ENCODE results near the gene OPRM1.
"Not testable (repeated sequence)": the region's sequence is repeated elsewhere in the genome, so short reads cannot be mapped to it uniquely, and the experiment has no call there.

Gene OPRM1

DNA sequence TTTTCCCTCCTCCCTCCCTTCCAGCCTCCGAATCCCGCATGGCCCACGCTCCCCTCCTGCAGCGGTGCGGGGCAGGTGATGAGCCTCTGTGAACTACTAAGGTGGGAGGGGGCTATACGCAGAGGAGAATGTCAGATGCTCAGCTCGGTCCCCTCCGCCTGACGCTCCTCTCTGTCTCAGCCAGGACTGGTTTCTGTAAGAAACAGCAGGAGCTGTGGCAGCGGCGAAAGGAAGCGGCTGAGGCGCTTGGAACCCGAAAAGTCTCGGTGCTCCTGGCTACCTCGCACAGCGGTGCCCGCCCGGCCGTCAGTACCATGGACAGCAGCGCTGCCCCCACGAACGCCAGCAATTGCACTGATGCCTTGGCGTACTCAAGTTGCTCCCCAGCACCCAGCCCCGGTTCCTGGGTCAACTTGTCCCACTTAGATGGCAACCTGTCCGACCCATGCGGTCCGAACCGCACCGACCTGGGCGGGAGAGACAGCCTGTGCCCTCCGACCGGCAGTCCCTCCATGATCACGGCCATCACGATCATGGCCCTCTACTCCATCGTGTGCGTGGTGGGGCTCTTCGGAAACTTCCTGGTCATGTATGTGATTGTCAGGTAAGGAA is at the start of gene OPRM1:
TSS of gene OPRM1 (plus strand) at position 10 of the 612 bp plus-strand sequence. CDS start at position 315, 305 bp downstream.
- no peak for DNase-seq (ENCODE audit: low spot score)

GRCh38 chr6:153989989-153990388 is 49.1 kb upstream of the OPRM1 start:
- DNase-seq (ENCODE audit: low spot score): no peak

GRCh38 chr6:153994004-153994403 is 45.0 kb upstream of the OPRM1 start:
- DNase-seq (ENCODE audit: low spot score): no peak

GRCh38 chr6:153994811-153995210 is 44.2 kb upstream of the OPRM1 start:
- no peak for DNase-seq (ENCODE audit: low spot score)

- DNase-seq (ENCODE audit: low spot score): no peak
Observed at GRCh38 chr6:153997221-153997620, 41.8 kb upstream of the OPRM1 start.

GRCh38 chr6:154001494-154002285 is 37.4 kb upstream of the OPRM1 start:
- DNase-seq (ENCODE audit: low spot score): no peak

GRCh38 chr6:154002894-154003293 is 36.1 kb upstream of the OPRM1 start:
- no peak for DNase-seq (ENCODE audit: low spot score)

DNA sequence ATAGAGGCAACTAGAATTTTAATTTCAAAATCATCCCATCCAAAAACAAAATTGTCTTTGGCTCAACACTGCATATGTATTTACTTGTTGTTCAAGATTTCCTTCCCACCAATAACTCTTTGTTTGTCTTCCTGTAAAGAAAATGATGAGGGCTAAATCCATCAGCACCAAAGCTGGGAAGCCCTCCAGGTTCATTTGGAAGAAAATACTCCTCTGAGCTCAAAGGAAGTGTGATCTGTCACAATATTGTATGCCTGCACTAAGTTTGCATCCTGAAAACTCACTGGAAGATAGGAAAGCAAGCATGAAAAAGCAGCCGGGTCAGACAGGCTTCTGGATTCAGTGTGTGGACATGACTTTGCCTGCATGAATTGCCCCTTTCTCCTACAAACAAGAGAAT is 28.7 kb upstream of the OPRM1 start:
- no peak for DNase-seq (ENCODE audit: low spot score)

DNA sequence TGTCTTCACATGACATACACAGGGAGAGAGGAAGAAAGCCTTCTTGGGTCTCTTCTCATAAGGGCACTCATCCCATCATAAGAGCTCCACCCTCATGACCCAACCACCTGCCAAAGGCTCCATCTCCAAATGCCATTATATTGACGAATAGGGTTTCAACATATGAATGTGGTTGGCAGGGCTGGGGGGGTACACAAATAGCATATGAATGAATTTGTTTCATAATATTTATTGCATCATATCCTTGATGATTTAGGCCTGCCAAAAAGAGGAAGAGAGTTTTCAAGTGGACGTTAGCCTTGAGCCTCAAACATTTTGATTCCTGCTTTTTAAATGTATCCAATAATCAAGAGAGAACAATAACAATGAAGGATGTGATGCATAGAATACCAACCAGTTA is 26.2 kb upstream of the OPRM1 start:
- no peak for DNase-seq (ENCODE audit: low spot score)

DNA sequence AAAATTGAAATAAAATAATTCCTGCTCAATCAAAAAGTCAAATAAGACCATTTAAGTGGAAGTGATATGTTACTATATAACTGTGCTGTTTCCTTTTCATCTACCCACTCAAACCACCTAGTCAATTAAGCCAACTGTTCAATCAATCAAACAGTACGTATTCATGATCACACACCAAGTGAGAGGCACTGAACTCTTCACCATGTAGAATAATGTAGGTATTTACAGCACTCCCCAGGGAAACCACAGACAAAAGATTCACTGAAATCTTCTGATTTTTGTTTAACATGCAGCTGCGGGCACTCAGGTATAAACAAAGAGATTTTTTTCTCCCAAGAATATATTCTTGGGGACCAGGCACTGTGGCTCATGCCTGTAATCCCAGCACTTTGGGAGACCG is 21.3 kb upstream of the OPRM1 start:
- DNase-seq (ENCODE audit: low spot score): no peak

DNA sequence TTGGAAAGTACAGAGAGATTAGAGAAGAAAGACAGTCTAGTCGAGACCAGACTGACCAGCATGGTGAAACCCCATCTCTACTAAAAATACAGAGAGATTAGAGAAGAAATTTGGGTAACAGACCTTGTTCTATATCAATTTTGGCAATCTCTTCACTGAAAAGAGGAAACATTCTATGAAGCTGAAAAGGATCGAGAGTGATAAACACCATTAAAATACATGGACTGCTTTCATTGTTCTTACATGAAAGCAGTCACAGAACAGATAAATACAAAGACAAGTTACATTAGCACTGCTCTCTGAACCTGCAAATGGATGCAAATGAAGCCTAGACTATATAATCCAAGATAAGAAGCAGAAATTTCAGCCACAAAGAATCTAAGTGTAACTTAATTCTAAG is 8.4 kb upstream of the OPRM1 start:
- DNase-seq (ENCODE audit: low spot score): no peak

DNA sequence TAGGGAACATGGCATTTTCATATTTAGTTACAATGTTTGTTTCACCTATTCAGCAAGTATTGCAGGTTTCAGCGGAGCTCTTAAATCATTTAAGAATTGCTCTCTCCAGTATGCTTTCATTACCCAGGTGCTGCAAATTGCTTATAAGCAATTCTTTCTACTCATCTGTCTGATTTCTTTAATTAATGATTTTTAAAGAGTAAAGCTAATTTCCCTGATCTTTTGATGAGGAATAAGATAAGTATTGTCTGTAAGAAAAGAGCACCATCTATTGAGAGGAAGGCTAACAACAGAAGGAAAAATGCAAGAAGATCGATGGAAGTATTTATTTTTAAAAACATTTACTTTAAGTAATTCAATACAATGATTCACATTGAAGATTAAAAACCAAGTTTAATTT is 2.0 kb downstream of the OPRM1 start:
- no peak for DNase-seq (ENCODE audit: low spot score)

GRCh38 chr6:154053141-154053540 is 14.1 kb downstream of the OPRM1 start:
- DNase-seq (ENCODE audit: low spot score): no peak

DNA sequence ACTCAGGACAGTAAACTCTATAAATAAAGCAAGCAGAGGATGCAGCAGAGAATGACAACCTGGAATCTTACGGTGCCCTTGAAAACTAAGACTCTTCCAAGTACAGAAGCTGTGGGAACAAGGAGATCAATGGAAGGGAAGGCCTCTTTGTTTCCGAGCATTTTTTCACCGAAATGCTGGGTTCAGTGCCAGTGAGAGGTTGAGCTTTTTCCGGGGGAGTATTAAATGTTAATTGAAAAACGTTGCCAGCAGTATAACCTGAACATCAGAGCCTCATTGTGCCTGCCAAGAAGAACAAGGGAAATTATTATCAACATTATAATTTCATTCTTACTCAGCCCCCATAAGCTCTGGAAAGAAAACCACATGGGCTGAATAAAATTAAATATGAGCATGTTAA is 17.5 kb downstream of the OPRM1 start:
- DNase-seq (ENCODE audit: low spot score): no peak

DNA sequence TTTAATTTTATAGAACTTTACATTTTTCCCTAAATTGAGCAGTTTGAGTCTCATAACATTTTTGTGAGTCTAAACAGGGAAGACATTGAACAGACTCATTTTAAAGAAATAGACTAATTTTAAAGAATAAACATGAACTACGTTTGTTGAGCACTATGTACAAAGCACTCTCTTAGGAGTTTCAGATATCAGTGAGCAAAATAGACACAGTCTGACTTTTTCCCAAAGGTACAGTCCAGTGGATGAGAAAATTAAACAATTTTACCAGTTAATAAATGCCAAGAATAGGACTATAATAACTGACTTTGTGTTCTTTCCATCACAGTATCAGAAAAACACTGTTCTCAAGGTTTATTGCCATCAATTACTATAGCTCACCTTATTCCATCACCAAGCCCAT is 18.1 kb downstream of the OPRM1 start:
- DNase-seq (ENCODE audit: low spot score): no peak

DNA sequence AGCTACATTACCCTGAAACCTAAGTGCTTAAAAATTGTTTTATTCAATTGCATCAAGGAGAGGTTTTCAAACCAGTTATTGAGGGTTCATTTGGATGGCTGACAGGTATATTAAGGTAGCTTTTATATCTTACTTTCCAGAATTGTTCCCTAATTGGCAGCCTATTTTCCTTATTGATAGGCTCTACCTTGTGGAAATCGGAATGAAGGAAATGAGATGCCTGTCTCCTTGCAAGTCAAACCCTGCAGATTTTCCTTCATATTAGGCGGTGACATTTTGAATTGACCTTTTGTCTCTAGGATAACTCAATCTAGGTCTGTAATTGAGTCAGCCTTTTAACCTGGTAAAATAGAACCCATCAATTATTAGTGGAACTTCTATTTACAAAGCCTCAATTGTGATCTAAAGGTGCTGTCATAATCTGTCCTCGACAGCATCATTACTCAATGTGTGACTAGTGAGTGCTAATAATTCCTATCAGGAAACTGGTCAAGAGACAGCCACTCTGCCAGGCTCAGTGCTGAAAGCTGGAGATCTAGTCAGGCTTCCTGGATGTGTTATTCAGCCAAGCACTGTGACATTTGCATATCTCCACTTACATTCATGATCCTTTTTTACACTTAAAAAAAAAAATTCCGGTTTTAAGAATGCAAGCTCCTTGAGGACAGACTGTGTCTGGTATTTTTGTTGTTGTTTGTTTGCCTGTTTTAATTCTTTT is 20.1 kb downstream of the OPRM1 start:
- DNase-seq (ENCODE audit: low spot score): no peak

- DNase-seq (ENCODE audit: low spot score): no peak
Observed at GRCh38 chr6:154060076-154060475, 21.0 kb downstream of the OPRM1 start.

GRCh38 chr6:154070041-154070440 is 31.0 kb downstream of the OPRM1 start:
- no peak for DNase-seq (ENCODE audit: low spot score)

DNA sequence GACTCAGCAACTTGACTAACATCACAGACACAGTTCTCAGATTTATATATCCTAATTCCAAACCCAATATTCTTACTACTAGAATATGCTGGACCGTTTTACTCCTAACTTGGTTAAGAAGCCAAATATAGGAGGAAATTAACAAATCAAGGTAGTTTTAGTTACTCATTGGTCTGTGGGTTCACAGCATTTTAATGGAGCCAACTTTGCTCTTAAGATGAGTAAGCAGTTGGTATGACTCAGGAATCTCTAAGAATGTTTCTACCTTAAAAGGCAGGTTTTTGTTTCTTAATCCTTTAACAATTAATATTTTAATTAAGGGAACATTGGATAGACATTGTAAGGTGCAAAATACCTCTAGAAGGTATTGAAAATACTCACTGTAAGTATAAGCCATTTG is 31.6 kb downstream of the OPRM1 start:
- no peak for DNase-seq (ENCODE audit: low spot score)

- no peak for DNase-seq (ENCODE audit: low spot score)
Observed at GRCh38 chr6:154071236-154071635, 32.2 kb downstream of the OPRM1 start.

DNA sequence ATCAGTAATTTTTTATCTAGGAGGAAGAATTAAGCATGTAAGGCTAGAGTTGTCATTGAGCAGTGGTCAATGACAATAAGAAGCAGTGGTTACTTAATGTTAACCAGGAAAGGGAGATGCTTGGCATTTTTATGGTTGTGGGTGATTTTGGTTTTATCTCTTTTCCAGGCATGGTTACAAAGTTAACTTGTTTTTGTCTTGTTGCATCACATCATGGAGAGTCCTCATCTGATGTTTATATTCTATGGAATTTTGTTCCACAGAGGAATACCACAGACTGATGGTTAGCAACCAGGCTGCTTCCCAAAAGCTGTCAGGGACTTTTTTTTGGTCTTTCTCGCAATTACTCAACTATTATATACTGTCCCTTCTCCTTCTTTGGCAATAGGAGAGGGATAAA is 32.7 kb downstream of the OPRM1 start:
- DNase-seq (ENCODE audit: low spot score): no peak

GRCh38 chr6:154078596-154078995 is 39.6 kb downstream of the OPRM1 start:
- not testable (repeated sequence) for DNase-seq (ENCODE audit: low spot score)
